Measurements from ENCODE around the gene TLR8.

- TF ChIP-seq CTCF (conservative IDR thresholded peaks at IDR 0.05; ENCODE audit: low read length) (no peak), EZH2phosphoT487 (IDR thresholded peaks at IDR 0.05; ENCODE audit: borderline replicate concordance, low read depth, low read length) (no peak)
Measured at GRCh38 chrX:12965131-12965940, 58.9 kb downstream of the TLR8 start.

Measured in OCI-LY7 (cell line).